SK-N-MC (cell line): Measurements from ENCODE around the gene CDC26.
"Not testable (repeated sequence)": the region's sequence is repeated elsewhere in the genome, so short reads cannot be mapped to it uniquely, and the experiment has no call there.

Source experiments
- DNase-seq: peaks from one replicate; pipeline ENCODE4 v3.0.0-alpha.2; 2011; ENCODE audit warnings: low read depth, low spot score
- H3K27ac ChIP-seq: fragments of 200-600 bp; sonication (generic); 2 replicates; pipeline ENCODE4 v1.5.1; 2016; ENCODE audit warnings: mixed run types
- H3K36me3 ChIP-seq: fragments of 200-600 bp; sonication (generic); 2 replicates; pipeline ENCODE4 v1.6.1; 2017; ENCODE audit warnings: antibody characterized with exemption, low read length, mixed read lengths; ENCODE audit not compliant: insufficient read depth
- H3K4me3 ChIP-seq: fragments of 200-600 bp; sonication (generic); 2 replicates; pipeline ENCODE4 v1.5.1; 2016
- H3K9ac ChIP-seq: fragments of 200-600 bp; sonication (generic); 2 replicates; pipeline ENCODE4 v1.8.0; 2017; ENCODE audit warnings: mixed run types, mixed read lengths; ENCODE audit not compliant: insufficient read length
- H3K9me3 ChIP-seq: fragments of 200-600 bp; sonication (generic); 2 replicates; pipeline ENCODE4 v1.6.1; 2017; ENCODE audit warnings: low read depth, mild to moderate bottlenecking, antibody characterized with exemption, low read length, moderate library complexity, mixed read lengths
- EZH2 ChIP-seq: fragments of 200-600 bp; sonication (generic); IDR thresholded peaks from one replicate; pipeline ENCODE4 v1.6.1; 2017; ENCODE audit warnings: antibody characterized with exemption
- FOXP2 ChIP-seq: optimal IDR thresholded peaks from 2 replicates; pipeline ENCODE3; 2011; ENCODE audit warnings: mild to moderate bottlenecking, moderate library complexity; ENCODE audit not compliant: insufficient read depth; ENCODE audit errors: extremely low read length, control extremely low read depth
- POLR2AphosphoS5 ChIP-seq: IDR thresholded peaks from 2 replicates; pipeline ENCODE4 v1.6.1; 2012; ENCODE audit warnings: mild to moderate bottlenecking, low read depth, low read length, borderline replicate concordance

CDC26 gene

DNA sequence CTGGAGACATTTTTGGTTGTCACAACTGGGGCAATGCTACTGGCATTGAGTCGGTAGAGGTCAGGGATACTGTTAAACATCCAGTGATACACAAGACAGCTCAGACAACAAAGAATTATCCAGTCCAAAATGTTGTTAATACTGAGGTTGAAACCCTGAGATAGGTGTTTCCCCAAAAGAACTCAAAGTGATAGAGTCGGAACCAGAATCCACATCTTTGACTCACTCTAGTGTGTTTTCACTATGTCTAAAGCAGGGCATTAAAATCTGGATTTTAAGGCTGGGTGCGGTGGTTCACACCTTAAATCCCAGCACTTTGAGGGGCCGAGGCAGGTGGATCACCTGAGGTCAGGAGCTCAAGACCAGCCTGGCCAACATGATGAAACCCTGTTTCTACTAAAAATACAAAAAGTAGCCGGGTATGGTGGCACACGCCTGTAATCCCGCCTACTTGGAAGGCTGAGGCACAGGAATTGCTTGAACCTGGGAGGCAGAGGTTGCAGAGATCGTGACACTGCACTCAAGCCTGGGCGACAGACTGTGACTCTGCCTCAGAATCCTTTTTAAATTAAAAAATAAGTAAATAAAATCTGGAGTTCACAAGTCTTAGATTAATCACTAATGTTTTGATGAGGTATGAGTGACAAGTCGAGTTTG lies 37.0 kb downstream of the CDC26 start:
- Histone ChIP-seq H3K4me3 (no peak overlapping the region), H3K9ac (no peak overlapping the region), H3K27ac (no peak overlapping the region), H3K36me3 (no peaks in the 10 kb centered on the region), H3K9me3 (no peaks in the 10 kb centered on the region)
- TF ChIP-seq FOXP2 = no peak
- no peak for TF ChIP-seq EZH2
- no peak for TF ChIP-seq POLR2AphosphoS5
- DNase-seq = no peak

DNA sequence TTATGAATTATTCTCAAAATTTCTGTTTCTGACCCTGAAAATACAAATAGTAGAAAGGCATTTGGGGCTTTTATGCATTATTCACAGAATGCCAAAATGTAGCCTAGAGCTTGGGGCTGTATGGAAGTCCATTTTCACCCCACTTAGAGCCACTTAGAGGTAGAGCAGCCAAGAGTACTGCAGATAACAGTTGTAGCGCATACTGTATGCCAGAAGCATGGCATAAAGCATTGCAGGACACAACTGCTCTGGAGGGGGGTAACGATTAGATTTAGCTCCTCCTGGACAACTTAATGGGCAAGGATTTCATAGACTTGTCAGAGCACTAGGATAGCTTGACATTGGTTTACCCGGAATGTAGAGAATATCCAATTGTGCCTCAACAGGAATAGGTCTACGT lies 38.3 kb downstream of the CDC26 start:
- DNase-seq = no peak

DNA sequence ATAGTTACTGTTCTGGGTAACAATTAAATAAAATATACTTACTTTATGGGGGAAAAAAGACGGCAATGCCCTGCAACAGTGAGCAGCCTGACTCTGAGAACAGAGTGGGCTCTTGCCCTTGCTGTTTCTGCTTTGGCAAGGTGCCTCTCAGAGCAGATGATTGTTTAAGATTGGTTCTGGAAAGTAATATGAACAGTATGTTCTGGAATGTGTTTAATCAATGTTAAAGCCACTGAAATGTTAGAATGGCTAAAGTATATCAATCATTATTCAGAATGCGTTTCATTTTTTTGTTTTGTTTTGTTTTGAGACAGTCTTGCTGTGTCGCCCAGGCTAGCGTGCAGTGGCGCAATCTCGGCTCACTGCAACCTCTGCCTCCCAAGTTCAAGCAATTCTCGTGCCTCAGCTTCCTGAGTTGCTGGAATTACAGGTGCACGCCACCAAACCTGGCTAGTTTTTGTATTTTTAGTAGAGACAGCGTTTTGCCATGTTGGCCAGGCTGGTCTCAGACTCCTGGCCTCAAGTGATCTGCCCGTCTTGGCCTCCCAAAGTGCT lies 39.6 kb downstream of the CDC26 start:
- not testable (repeated sequence) for H3K27ac ChIP-seq, H3K9ac ChIP-seq, H3K9me3 ChIP-seq, H3K36me3 ChIP-seq, H3K4me3 ChIP-seq, DNase-seq

More for the DNA sequence above, 38.3 kb downstream of the CDC26 start:
- Histone ChIP-seq H3K27ac (no peak overlapping the region), H3K36me3 (no peaks in the 10 kb centered on the region), H3K4me3 (no peak overlapping the region), H3K9ac (no peak overlapping the region), H3K9me3 (no peaks in the 10 kb centered on the region)
- TF ChIP-seq POLR2AphosphoS5 (no peak), FOXP2 (no peak), EZH2 (no peak)

DNA sequence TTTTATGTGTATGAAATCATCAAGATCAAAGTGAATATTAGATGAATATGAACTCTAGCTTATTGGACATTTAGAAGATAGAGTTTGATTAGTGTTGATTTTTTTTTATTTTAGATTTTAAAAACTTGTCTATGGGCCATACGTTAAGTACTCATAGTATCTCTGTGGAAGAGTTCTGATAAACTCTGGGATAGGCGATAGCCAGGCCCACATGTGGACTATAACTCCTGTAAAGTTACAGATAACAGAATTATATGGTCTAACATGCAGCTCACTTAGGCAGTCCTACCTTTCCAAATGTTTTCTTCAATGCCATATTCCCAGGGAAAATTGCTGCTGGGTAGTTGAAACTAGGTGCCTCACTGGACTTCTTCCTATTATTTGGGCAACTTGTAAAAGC lies 43.7 kb downstream of the CDC26 start:
- no peak for TF ChIP-seq EZH2
- no peak for TF ChIP-seq POLR2AphosphoS5
- TF ChIP-seq FOXP2 = no peak
- no peak overlapping the region for H3K9ac ChIP-seq
- no peak for DNase-seq

DNA sequence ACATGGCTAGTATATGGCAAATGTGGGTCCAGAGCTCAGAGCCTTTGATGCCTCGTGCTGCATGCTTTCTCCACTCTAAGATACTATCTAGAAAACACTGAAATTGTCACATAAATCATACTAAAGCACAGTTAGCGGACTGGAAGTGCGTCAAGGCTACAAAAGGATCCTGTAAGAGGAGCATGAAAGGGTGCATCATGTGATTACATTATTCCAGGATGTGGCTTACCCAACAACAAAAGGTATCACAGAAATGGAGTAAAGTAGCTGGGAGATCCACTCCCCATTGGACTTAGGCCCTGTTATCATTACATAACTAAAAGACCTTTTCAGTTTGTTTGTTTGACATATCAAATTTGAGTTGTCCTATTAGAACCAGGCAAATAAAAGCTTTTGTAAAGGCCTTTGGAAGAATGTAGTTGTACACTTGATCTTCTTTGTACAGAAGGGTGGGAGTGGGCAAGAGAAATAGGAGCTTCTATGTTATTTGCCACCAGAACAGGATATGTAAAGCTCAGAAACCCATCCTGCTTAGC lies 47.2 kb downstream of the CDC26 start:
- Histone ChIP-seq H3K4me3 (no peak overlapping the region), H3K36me3 (peaks cover 8% of the 10 kb centered on the region; the same call in 1 of the 2 replicates), H3K9me3 (no peaks in the 10 kb centered on the region), H3K27ac (no peak overlapping the region), H3K9ac (no peak overlapping the region)
- TF ChIP-seq FOXP2 (no peak), POLR2AphosphoS5 (no peak), EZH2 (no peak)
- DNase-seq = no peak

More for the DNA sequence above, 43.7 kb downstream of the CDC26 start:
- no peaks in the 10 kb centered on the region for H3K9me3 ChIP-seq
- H3K36me3 ChIP-seq = no peaks in the 10 kb centered on the region
- H3K27ac ChIP-seq = no peak overlapping the region
- H3K4me3 ChIP-seq = no peak overlapping the region

DNA sequence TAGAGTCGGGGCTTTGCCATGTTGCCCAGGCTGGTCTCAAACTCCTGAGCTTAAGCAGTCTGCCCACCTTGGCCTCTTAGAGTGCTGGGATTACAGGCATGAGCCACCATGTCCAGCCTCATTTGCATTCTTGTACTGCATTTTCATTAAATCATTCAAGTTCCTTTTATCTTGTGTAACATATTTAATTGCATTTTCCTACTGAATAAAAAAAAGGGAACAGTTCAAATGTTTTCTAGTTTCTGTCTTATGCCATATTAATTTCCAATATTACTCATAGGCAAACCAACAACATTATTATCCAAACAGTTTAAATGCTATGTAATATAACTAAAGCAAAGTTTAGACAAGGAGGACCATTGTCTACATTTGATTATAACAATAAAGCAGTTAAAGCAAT lies 47.9 kb downstream of the CDC26 start:
- H3K36me3 ChIP-seq = peaks cover 8% of the 10 kb centered on the region; the same call in 1 of the 2 replicates
- no peaks in the 10 kb centered on the region for H3K9me3 ChIP-seq
- no peak for DNase-seq
- TF ChIP-seq FOXP2 (no peak), POLR2AphosphoS5 (no peak), EZH2 (no peak)
- H3K9ac ChIP-seq = no peak overlapping the region
- no peak overlapping the region for H3K4me3 ChIP-seq
- no peak overlapping the region for H3K27ac ChIP-seq

DNA sequence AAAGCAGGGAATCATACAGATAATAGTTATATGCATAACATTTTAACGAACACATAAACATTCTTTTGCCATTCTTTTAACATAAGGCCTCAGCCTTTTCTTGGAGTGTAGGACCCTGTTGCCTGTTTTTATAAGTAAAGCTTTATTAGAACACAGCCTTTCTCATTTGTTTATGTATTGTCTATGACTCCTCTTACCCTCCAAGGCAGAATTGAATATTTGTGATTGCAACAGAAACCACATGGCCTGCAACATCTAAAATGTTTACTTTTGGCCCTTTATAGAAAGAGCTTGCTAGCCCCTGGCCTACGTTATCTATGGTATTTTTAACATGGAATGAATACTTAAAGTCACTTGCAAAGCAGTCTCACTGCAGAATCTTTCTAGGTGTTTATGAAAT lies 51.4 kb downstream of the CDC26 start:
- Histone ChIP-seq H3K9me3 (no peaks in the 10 kb centered on the region), H3K4me3 (no peak overlapping the region), H3K27ac (no peak overlapping the region), H3K9ac (peak overlapping the region; percentile 3), H3K36me3 (peaks cover 8% of the 10 kb centered on the region; the same call in 1 of the 2 replicates)
- DNase-seq = no peak
- TF ChIP-seq FOXP2 (no peak), POLR2AphosphoS5 (no peak), EZH2 (no peak)

DNA sequence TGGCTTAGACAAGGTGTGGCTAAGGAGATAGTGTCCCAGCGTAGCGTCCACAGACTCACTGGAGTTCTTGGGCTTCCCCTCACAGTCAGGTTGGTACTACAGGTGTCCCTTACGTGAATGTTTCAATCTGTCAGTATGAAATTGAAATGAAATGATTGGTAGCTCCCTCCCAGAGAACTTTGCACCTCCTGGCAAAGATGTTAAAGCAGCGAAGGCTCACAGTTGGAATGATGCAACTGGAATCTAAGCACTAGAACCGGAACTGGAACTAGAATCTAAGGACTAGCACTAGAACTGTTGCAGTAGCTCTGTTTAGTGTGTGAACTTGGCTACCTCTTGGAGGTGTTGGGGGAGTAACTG lies 52.9 kb downstream of the CDC26 start:
- Histone ChIP-seq H3K36me3 (peaks cover 8% of the 10 kb centered on the region; the same call in 1 of the 2 replicates), H3K27ac (no peak overlapping the region), H3K9ac (peak overlapping the region; percentile 79), H3K9me3 (no peaks in the 10 kb centered on the region), H3K4me3 (peak overlapping the region; percentile 84)
- DNase-seq = no peak
- TF ChIP-seq POLR2AphosphoS5 (no peak), FOXP2 (no peak), EZH2 (no peak)

DNA sequence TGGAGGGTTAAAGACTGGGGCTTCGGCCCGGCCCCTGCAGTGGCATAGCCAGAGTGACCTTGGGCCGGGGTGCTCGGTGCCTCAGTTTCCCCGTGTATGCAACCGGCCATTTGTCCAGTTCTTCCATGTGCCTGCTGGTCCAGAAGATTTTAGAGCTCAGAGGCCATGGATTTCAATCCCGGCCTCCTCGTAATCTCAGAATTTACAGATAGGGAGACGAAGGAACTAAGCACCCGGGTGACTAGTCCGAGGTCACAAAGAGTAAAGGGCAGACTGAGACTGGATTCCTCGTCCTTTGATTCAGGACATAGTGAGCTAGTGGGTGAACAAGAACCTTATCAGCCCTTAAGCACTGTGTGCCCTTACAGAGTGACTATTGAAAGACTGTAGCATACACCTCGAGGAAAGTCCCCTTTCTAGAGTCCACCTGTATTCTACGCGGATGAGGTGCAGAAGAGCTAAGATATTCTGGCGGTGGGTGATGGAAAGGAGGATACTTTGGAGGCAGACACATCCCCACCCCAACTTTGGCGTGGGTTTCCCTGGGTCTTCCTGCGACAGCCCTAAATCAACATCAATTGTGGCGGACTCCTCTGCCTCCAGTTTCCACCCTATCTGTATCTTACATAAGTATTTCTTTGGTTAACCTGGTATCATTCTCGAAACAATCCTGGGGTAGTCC lies 53.4 kb downstream of the CDC26 start:
- no peaks in the 10 kb centered on the region for H3K9me3 ChIP-seq
- no peak for TF ChIP-seq POLR2AphosphoS5
- H3K9ac ChIP-seq = peak overlapping the region; percentile 79
- H3K4me3 ChIP-seq = peak overlapping the region; percentile 84
- H3K27ac ChIP-seq = no peak overlapping the region
- no peak for DNase-seq
- H3K36me3 ChIP-seq = peaks cover 8% of the 10 kb centered on the region; the same call in 1 of the 2 replicates
